Measurements from ENCODE around the gene CDC6. TPM values are rescaled to one million over a fixed set of nuclear protein-coding genes. Genes with fewer than 3 reads are reported as not detected.

The CDC6 gene
- total RNA-seq, 1 donor from 2014 or later = 49.2 TPM

DNA sequence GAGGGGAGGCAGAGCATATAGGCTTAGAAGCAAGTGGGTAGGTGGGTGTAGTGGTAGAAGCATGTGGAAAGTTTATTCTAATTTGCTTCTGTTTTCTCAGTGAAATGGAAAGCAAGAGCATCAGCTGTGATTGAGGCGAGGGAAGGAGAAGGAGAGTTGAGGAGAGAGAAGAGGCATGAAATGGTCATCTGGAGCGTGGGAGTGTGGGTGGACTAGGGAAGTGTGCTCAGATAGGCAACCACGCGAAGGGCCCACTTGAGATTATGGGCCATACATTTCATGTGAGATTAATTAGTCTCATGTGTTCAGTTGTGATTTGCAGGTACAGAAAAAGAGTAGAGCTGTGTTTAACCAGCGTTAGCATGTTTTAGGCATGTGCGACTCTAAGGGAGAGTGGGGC is 20.8 kb upstream of the CDC6 start:
- no peak for DNase-seq (ENCODE audit: low read depth)
- no peak overlapping the region for H3K4me3 ChIP-seq (ENCODE audit: low read depth, low read length)
- TF ChIP-seq, protein P1, sequence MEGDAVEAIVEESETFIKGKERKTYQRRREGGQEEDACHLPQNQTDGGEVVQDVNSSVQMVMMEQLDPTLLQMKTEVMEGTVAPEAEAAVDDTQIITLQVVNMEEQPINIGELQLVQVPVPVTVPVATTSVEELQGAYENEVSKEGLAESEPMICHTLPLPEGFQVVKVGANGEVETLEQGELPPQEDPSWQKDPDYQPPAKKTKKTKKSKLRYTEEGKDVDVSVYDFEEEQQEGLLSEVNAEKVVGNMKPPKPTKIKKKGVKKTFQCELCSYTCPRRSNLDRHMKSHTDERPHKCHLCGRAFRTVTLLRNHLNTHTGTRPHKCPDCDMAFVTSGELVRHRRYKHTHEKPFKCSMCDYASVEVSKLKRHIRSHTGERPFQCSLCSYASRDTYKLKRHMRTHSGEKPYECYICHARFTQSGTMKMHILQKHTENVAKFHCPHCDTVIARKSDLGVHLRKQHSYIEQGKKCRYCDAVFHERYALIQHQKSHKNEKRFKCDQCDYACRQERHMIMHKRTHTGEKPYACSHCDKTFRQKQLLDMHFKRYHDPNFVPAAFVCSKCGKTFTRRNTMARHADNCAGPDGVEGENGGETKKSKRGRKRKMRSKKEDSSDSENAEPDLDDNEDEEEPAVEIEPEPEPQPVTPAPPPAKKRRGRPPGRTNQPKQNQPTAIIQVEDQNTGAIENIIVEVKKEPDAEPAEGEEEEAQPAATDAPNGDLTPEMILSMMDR (conservative IDR thresholded peaks at IDR 0.05; ENCODE audit: low read depth, low read length) = no peak

DNA sequence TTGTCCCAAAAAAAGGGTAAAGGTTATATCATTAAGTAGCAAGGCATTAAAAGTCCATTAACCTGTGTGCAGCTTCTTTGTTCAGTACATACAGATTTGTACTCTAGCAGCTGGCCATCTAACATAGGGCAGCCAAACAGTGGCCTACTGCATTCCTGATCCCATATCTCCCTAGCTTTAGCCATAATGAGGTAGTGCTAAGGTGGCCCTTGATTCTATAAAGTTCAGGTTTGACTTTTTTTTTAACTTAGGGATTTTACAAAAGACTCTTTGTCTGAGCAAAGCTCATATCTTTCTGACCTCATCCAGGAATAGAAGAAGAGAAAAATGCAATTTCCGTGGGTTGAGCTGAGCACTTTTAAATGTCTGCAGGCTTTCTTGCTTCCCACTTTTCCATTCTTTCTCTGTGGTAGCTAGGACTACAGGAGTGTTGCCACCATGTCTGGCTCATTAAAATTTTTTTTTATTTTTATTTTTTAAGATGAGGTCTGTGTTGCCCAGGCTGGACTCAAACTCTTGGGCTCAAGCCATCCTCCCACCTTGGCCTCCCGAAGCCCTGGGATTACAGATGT is 19.5 kb upstream of the CDC6 start:
- no peak overlapping the region for H3K4me3 ChIP-seq (ENCODE audit: low read depth, low read length)
- TF ChIP-seq, protein P1 (conservative IDR thresholded peaks at IDR 0.05; ENCODE audit: low read depth, low read length) = no peak
- DNase-seq (ENCODE audit: low read depth) = no peak

DNA sequence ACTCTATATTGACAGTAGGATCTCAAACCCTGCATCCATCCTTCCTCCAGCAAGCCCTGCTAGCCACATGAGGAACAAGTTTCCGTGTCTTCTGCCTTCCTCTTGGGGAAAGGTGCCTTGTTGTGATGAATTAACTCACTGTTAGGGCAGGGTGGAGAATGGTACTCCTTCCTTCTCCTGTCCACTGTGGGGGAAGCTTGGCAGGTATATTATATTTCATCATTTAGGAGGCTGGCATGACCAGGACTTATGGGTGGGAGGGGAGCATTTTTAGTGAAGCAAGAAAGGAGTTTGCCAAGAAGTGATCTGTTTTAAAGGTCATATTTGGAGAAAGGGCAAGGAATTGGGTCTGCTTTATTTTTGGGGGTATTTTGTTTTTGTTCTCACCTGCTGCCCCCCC is 9.3 kb upstream of the CDC6 start:
- TF ChIP-seq, protein P1 (conservative IDR thresholded peaks at IDR 0.05; ENCODE audit: low read depth, low read length) = no peak
- no peak overlapping the region for H3K4me3 ChIP-seq (ENCODE audit: low read depth, low read length)
- DNase-seq (ENCODE audit: low read depth) = no peak

DNA sequence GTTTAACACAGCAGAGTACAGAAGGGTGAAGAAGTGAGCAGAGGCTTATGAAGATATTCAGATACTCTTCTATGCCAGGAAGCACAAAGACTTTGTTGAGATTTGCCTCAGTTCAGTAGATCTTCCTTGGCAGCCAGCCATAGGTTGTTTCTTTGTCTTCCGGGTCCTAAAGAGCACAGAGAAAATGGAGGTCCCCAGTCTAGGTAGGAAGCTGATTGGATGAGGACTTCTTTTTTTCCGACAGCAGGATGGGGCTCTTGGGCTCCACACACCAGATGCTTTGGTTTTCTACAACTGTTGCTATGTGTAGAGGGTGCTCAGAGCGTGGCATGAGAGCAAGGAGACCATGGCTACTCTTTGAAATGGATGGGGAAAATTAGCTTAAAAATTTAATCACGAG is 8.3 kb upstream of the CDC6 start:
- DNase-seq (ENCODE audit: low read depth) = no peak
- H3K4me3 ChIP-seq (ENCODE audit: low read depth, low read length) = no peak overlapping the region
- TF ChIP-seq, protein P1 (conservative IDR thresholded peaks at IDR 0.05; ENCODE audit: low read depth, low read length) = no peak

DNA sequence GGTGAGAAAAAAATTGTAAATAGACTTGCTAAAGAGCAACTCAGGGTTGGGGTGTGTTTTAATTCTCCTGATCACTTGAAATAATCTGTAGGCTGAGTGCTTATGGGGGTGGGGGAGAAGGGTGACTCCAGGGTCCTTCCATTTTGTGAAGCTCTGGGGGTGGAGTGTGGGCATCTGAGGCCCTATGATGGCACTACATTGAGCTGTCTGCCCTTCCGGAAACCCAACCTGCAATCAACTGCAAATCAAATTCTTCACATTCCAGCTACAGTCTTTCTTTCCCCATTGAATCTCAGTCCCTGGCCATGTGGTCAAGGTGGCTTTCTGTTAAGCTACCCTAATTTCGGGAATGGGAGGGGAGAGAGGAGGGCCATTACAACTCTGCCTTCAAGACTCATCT is 6.0 kb upstream of the CDC6 start:
- no peak overlapping the region for H3K4me3 ChIP-seq (ENCODE audit: low read depth, low read length)
- no peak for DNase-seq (ENCODE audit: low read depth)
- TF ChIP-seq, protein P1 (conservative IDR thresholded peaks at IDR 0.05; ENCODE audit: low read depth, low read length) = no peak

DNA sequence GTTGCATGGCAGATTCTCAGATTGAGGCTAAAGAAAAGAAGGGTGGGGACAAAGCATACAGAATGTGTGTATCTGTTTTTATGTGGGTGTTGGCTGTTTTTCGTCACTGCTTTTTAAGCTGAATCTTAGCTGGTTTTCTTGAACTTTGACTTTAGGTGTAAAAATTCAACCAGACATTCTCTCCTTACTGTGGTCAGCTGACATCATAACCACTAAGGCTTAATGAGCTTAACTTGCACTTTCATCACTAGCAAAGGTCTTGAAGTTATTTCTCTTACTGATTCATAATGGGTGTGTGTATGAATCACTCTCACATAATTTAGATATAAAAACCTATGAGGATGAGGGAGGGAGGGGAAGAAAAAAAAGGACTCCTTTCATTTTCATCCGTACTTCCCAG is 4.0 kb upstream of the CDC6 start:
- H3K4me3 ChIP-seq (ENCODE audit: low read depth, low read length) = peak overlapping the region; percentile 34
- peak; percentile 96 for DNase-seq (ENCODE audit: low read depth)
- TF ChIP-seq, protein P1 (conservative IDR thresholded peaks at IDR 0.05; ENCODE audit: low read depth, low read length) = no peak

DNA sequence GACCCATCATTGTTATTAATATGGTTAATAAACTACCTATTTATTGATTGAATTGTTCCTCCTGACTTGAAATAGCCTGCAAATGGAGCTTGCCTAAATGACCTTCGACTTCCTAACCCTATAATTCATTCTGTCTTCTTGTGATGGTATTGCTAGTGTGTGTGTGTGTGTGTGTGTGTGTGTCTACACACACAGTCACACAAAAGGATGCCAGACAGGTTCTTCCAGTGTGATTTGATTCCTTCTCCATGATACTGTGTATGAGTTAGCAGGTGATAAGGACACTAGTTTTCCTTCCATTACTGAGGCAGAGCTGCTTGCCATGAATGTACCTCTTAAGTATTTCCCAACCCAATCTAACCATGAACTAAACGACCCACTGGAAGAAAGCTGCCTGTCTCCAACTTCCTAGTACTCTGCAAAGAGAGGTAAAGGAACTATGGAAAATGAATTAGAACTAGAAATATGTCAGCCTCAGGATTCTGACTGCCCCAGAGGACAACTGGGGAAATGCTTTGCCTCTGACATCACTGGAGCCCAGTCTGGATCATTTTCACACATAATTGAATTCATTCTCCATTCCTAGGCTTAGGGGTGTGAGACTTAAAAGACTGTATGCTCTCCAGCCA is 3.5 kb upstream of the CDC6 start:
- peak overlapping the region; percentile 34 for H3K4me3 ChIP-seq (ENCODE audit: low read depth, low read length)
- peak; percentile 47 for DNase-seq (ENCODE audit: low read depth)
- TF ChIP-seq, protein P1 (conservative IDR thresholded peaks at IDR 0.05; ENCODE audit: low read depth, low read length) = peak; percentile 32

All from epithelial cell of proximal tubule (primary cell).